Skeletal muscle tissue (tissue), 4 donors: ENCODE results near the gene GOLGA6L22. TPM values are rescaled to one million over a fixed set of nuclear protein-coding genes. Genes with fewer than 3 reads are reported as not detected.
A peak's percentile ranks its signal among the peaks of the same experiment; 100 is the strongest.
"Not testable (repeated sequence)": the region's sequence is repeated elsewhere in the genome, so short reads cannot be mapped to it uniquely, and the experiment has no call there.

Experiments used
- H3K27ac ChIP-seq: one replicate; pipeline ENCODE4 v1.7.0; 2013; ENCODE audit warnings: mild to moderate bottlenecking, low read depth, low read length, inconsistent platforms
- H3K27me3 ChIP-seq, 3 donors: one replicate each; pipeline ENCODE4 v1.7.0; 2013; ENCODE audit warnings: low read length in 3 of 3; ENCODE audit not compliant: control insufficient read depth in 3 of 3, insufficient read depth in 3 of 3
- H3K36me3 ChIP-seq, 3 donors: one replicate each; pipeline ENCODE4 v1.7.0; 2013; ENCODE audit warnings: low read length in 3 of 3; ENCODE audit not compliant: control insufficient read depth in 3 of 3, insufficient read depth in 3 of 3
- H3K4me1 ChIP-seq, 3 donors: one replicate each; pipeline ENCODE4 v1.7.0; 2013; ENCODE audit warnings: low read length in 3 of 3, mild to moderate bottlenecking in 3 of 3; ENCODE audit not compliant: control insufficient read depth in 3 of 3, insufficient read depth in 3 of 3
- H3K4me3 ChIP-seq, 3 donors: one replicate each; pipeline ENCODE4 v1.7.0; 2013; ENCODE audit warnings: low read length in 3 of 3
- H3K9ac ChIP-seq, 3 donors: one replicate each; pipeline ENCODE4 v1.7.0; 2013; ENCODE audit warnings: low read length in 3 of 3, mild to moderate bottlenecking in 3 of 3, moderate library complexity in 2 of 3, low read depth in 1 of 3
- H3K9me3 ChIP-seq, 3 donors: one replicate each; pipeline ENCODE4 v1.7.0; 2013; ENCODE audit warnings: low read length in 3 of 3; ENCODE audit not compliant: control insufficient read depth in 3 of 3
- total RNA-seq: library from RNA; depleted of rRNA; stranded (reverse); fragments of >200 nt; gene quantifications from one replicate; pipeline ENCODE4 v1.2.3, GENCODE V29; 2014
- donor health status: Osteomylitis.

Gene GOLGA6L22, protein sequence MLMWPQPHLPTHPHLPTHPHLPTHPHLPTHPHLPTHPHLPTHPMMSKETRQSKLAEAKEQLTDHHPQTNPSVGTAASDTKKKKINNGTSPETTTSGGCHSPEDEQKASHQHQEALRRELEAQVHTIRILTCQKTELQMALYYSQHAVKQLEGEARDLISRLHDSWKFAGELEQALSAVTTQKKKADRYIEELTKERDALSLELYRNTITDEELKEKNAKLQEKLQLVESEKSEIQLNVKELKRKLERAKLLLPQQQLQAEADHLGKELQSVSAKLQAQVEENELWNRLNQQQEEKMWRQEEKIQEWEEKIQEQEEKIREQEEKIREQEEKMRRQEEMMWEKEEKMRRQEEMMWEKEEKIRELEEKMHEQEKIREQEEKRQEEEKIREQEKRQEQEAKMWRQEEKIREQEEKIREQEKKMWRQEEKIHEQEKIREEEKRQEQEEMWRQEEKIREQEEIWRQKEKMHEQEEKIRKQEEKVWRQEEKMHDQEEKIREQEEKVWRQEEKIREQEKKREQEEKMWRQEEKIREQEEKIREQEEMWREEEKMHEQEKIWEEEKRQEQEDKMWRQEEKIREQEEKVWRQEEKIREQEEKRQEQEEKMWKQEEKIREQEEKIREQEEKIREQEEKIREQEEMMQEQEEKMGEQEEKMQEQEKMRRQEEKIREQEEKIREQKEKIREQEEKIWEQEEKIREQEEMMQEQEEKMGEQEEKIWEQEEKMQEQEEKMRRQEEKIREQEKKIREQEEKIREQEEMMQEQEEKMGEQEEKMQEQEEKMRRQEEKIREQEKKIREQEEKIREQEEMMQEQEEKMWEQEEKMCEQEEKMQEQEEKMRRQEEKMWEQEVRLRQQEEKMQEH
- total RNA-seq = not detected

GRCh38 chr15:22458603-22459002 lies at the start of gene GOLGA6L22:
Gene GOLGA6L22 (plus strand): TSS chr15:22458903. CDS start chr15:22458994, 91 bp downstream.
- H3K4me1 ChIP-seq, H3K9ac ChIP-seq, H3K4me3 ChIP-seq, H3K36me3 ChIP-seq, H3K27ac ChIP-seq, H3K9me3 ChIP-seq, H3K27me3 ChIP-seq: not testable (repeated sequence)

GRCh38 chr15:22417288-22417687 lies 41.4 kb upstream of the GOLGA6L22 start:
- H3K4me1 ChIP-seq, H3K27ac ChIP-seq, H3K9me3 ChIP-seq, H3K36me3 ChIP-seq, H3K4me3 ChIP-seq, H3K27me3 ChIP-seq, H3K9ac ChIP-seq: not testable (repeated sequence)

GRCh38 chr15:22417795-22418194 lies 40.9 kb upstream of the GOLGA6L22 start:
- not testable (repeated sequence) for H3K27me3 ChIP-seq, H3K36me3 ChIP-seq, H3K27ac ChIP-seq, H3K9me3 ChIP-seq, H3K4me1 ChIP-seq, H3K9ac ChIP-seq, H3K4me3 ChIP-seq

DNA sequence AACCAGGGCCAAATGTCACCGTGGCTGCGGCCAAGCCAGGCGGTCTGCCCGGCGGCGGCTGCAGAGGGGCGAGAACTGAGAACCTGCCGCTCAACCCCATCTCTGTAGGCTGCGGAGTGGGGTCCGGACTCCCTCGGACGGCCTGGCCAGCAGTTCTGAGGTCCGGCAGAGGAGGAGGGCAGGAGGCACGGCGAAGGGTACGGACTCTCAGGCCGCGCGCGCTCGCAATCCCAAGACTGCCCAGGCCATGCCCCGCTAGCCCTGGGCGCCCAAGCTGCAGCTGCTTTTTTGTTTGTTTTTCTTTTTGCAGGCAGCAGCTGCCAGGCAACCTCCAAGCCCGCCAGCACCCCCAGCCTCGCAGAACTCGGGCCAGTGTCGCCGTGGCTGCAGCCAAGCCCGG lies 40.5 kb upstream of the GOLGA6L22 start:
- H3K36me3 ChIP-seq, H3K4me3 ChIP-seq, H3K27me3 ChIP-seq, H3K27ac ChIP-seq, H3K9ac ChIP-seq, H3K4me1 ChIP-seq, H3K9me3 ChIP-seq: not testable (repeated sequence)

GRCh38 chr15:22418666-22419065 lies 40.0 kb upstream of the GOLGA6L22 start:
- H3K4me1 ChIP-seq, H3K4me3 ChIP-seq, H3K27ac ChIP-seq, H3K9me3 ChIP-seq, H3K27me3 ChIP-seq, H3K9ac ChIP-seq, H3K36me3 ChIP-seq: not testable (repeated sequence)

DNA sequence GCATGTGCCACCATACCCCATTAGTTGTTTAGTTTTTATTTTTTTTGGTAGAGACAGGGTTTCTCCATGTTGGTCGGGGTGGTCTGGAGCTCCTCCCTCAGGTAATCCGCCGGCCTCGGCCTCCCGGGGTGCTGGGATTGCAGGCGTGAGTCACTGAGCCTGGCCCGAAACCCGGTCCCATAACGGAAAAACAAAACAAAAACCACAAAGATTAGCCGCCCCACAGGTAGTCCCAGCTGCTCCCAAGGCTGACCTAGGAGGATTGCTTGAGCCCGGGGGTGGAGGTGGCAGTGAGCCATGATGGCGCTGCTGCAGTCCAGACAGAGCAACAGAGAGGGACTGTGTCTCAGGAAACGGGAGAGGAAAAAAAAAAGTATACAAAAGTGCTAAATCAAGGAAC lies 38.4 kb upstream of the GOLGA6L22 start:
- not testable (repeated sequence) for H3K9me3 ChIP-seq, H3K27ac ChIP-seq, H3K4me3 ChIP-seq, H3K27me3 ChIP-seq, H3K36me3 ChIP-seq, H3K4me1 ChIP-seq, H3K9ac ChIP-seq

- not testable (repeated sequence) for H3K9ac ChIP-seq, H3K27me3 ChIP-seq, H3K36me3 ChIP-seq, H3K4me1 ChIP-seq, H3K27ac ChIP-seq, H3K4me3 ChIP-seq, H3K9me3 ChIP-seq
Measured at GRCh38 chr15:22429426-22429825, 29.3 kb upstream of the GOLGA6L22 start.

- H3K4me3 ChIP-seq, H3K4me1 ChIP-seq, H3K9ac ChIP-seq, H3K27ac ChIP-seq, H3K36me3 ChIP-seq, H3K9me3 ChIP-seq, H3K27me3 ChIP-seq: not testable (repeated sequence)
Measured at GRCh38 chr15:22431687-22432086, 27.0 kb upstream of the GOLGA6L22 start.

GRCh38 chr15:22494490-22495113 lies 35.9 kb downstream of the GOLGA6L22 start:
- H3K36me3 ChIP-seq, H3K4me1 ChIP-seq, H3K9me3 ChIP-seq, H3K27me3 ChIP-seq, H3K9ac ChIP-seq, H3K27ac ChIP-seq: not testable (repeated sequence)
- H3K4me3 ChIP-seq = peak overlapping the region in 1 of 3 donors; percentile 54

DNA sequence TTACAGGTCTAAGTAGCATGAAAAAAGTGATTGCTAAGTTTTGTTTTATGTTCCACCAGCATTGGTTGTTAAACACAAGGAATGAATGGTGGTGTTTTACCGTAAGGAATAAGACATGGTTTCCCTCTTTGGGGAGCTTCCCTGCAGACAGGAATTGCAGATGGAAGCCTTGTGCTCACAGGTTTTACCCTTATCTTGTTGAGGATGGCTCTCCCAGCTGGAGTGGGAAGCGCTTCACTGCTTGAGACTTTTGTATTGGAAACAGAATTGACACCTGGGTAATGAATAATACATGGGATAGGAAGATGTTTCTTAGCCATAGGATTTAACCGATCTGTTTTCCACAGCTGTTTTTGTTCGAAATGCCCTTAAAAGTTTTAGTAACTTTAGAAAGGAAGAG lies 38.5 kb downstream of the GOLGA6L22 start:
- H3K4me1 ChIP-seq, H3K9ac ChIP-seq, H3K27ac ChIP-seq, H3K9me3 ChIP-seq, H3K27me3 ChIP-seq, H3K36me3 ChIP-seq, H3K4me3 ChIP-seq: not testable (repeated sequence)
